HG03558 (cell line): Measurements from ENCODE around the gene LDB3.
"Not testable (repeated sequence)": the region's sequence is repeated elsewhere in the genome, so short reads cannot be mapped to it uniquely, and the experiment has no call there.

ENCODE experiments used
- ATAC-seq: cut with Tn5 transposase; IDR thresholded peaks from one replicate; pipeline ENCODE4 v1.9.1; 2021; ENCODE audit warnings: moderate number of reproducible peaks; ENCODE audit not compliant: unreplicated experiment; ENCODE audit errors: extremely low read depth

LDB3 gene

DNA sequence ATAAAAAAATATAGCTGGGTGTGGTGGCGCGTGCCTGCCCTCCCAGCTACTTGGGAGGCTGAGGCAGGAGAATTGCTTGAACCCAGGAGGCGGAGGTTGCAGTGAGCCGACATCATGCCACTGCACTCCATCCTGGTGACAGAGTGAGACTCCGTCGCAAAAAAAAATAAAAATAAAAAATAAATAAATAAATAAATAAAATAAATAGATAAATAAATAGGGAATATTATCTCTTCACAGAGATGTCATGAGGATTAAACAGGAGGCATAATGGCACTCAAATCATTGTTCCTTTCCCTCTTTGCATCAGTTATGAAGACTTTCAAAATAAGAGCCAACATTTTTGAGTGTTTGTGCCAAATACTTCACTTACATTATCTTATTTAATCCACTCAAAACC lies 56.1 kb downstream of the LDB3 start:
- no peak for ATAC-seq

DNA sequence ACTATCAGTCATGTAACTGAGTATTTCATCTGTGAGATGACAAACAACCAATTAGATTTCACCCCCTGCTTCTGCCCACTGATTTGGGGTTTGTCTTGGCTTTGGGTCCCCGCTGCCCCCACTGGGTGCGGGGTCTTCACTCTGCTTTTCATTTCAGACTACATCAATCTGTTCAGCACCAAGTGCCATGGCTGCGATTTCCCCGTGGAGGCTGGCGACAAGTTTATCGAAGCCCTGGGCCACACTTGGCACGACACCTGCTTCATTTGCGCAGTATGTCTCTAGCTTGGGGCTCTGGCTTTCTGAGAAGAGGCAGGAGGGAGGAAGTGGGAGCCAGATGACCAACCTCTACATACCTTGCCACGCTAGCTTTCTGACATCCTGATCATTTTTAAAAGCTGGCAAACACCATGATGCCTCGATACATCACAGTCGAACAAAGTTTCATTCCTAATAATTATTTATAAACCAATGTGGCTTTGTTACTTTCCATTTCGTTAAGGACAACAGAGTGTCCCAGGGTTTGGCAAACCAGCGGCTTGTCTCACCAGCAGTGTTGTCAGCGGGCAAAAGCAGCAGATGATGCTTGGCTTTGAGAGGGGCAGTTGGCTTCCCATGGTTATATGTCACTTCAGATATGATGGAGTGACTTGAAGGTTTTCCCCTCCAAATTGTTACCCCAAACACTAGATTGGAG lies 57.8 kb downstream of the LDB3 start:
- no peak for ATAC-seq

DNA sequence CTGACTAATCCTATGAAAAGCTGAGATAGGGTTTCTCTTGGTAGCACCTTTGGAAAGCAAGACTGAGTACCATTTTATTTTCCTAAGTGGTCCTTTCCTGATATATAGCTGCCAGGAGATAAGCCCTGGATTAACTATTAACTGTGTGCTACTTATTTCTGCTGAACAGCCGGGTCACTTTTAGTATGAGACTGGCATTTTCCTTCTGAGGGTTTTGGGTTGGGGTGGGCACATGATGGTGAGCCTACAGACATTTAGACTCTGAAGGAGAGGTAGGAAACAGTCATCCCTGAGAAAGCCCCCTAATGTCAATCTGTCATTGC lies 58.3 kb downstream of the LDB3 start:
- no peak for ATAC-seq

DNA sequence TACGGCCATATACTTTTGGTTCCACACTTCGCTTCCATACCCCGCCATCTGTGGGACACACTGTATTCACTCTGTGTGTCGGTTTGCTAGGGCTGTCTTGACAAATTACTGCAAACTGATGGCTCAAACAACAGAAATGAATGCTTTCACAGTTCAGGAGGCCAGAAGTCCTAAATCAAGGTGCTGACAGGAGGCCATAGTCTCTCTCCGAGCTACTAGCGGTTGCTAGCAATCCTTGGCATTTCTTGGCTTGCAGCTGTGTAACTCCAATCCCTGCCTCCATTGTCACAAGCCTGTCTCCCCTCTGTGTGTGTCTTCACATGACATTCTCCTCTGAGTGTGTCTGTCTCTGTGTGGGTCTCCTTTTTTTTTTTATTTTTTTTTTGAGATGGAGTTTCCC lies 59.2 kb downstream of the LDB3 start:
- no peak for ATAC-seq

DNA sequence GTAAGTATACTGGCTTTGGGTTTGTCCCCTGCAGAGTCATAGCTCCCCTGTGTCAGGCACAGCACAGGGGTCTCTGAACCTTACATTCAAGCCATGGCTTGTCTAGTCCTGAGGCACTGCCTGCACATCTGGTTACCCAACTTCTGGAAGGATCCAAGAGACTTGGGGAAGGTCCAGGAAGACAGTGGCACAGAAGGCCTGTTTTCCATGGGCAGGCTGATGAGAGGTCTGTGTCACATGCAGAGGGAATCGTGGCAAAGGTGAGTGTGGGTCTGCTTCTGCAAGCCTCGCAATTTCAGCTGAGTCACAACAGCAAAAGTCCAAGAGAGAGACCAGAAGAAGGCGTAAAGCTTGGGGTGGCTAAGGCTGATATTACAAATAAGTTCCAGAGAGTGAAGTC lies 59.7 kb downstream of the LDB3 start:
- ATAC-seq: no peak

DNA sequence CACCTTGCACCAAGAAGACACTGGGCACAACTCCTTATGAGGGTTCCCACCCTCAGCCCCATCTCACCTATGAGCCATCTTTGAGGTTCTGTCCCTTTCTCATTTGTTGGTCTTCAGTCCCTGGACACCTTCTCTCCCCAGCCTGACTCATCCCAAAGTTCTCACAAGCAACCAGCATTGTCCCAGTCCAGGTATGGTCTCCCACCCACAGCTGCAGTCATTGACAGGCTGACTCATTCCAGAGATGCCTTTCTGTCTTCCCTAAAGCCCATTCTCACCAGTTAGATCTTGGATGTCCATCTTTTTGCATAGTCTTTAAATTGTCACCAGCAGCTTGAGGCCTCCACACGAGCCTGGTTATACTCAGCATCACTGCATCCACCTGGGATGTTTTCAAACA lies 61.4 kb downstream of the LDB3 start:
- ATAC-seq: no peak

DNA sequence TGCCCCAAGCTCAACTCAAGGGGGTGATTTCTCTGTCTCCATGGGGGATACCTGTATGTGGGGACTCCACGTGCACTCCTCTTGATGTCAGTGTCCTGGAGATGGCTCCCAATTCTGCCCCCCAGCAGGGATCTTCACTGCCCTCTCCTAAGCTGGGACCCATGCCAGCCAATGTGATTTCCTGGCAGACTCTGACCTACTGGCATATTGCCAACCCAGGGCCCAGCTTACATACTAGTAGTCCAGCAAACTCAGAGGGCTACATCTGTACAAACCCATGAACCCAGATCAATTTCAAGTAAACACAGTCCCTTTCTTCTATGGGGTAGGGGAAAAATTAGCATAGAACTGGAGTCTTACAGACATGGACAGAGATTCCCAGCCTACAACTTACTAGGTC lies 61.9 kb downstream of the LDB3 start:
- no peak for ATAC-seq

DNA sequence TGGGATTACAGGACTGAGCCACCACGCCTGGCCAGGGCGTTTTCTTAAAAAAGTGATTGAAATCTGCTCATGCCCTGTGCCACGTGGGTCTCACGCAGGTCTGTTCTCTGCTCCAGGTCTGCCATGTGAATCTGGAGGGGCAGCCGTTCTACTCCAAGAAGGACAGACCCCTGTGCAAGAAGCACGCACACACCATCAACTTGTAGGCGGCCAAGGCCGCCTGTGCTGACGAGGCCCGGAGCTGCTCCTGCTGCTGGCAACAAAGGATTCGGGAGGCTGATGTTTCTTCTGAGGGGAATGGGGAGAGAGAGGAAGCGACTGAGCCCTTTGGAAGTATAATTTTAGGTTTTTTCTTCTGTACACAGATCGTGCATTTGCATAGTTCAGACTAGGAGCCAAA lies 64.5 kb downstream of the LDB3 start:
- ATAC-seq: no peak

DNA sequence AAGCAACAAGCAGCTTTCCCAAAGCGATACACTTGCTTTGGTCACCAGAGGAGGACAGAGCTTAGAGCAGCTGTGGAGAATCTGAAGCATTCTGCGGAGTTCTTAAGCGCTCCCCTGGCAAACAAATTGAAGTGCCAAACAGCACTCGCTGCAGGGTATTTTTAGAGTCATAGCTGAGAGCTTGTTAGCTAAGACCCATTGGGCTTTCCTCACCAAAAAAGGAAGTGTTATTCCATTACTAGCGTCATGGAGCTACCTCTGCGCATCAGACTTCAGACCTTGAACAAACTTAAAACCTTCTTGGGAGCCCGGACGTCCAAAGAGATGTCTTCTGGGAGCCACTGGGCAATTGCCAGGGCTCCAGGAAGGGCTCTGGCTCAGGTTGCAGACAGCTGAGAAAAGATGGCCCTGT lies 65.0 kb downstream of the LDB3 start:
- no peak for ATAC-seq

DNA sequence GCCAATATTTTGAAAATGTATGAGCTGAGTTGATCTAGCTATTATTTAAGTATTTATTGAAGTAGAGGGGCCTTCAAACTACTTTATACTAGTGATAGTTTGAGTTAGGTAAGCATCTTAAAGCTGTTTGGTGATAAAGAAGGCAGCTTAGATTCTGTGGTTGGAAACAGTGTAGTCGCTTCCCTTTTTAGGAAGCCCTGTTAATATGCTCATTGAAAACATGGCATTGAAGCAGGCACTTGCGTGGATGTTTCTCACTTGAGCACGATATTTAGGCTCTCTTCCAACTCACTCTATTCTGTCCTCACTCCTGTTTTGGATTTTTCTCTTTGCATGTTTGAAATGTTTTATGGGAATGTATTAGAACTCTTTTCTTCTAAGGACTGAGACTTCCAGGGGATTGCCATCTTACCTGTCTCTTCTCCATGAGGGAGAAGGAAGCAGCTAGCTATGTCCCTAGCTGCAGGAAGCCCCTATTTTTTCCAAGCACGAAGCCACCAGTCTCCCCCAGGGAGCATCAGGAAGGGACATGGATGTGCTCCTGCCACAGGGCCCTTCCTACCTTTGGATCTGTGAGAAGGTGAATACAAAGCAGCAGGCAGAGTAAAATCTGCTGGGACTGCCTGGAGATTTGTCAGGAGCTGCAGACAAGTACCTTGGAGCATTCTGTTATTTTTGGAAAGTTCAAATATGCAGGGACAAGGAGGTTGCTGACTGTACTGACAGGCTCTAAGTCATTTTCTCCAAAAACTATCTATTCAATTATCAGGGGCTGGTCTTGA lies 66.1 kb downstream of the LDB3 start:
- no peak for ATAC-seq

DNA sequence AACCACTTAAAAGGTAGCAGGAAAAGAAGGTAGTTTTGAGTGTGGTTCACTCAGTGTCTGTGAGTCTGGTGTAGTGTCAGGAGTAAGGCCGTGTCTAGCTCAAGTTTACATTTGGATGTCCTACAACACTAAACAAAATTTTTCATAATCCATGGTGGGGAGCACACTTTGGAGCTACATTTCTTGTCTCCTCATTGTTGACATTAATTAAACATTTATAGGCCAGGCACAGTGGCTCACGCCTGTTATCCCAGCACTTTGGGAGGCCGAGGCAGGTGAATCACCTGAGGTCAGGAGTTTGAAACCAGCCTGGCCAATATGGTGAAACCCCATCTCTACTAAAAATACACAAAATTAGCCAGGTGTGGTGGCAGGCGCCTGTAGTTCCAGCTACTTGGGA lies 67.0 kb downstream of the LDB3 start:
- ATAC-seq: not testable (repeated sequence)

DNA sequence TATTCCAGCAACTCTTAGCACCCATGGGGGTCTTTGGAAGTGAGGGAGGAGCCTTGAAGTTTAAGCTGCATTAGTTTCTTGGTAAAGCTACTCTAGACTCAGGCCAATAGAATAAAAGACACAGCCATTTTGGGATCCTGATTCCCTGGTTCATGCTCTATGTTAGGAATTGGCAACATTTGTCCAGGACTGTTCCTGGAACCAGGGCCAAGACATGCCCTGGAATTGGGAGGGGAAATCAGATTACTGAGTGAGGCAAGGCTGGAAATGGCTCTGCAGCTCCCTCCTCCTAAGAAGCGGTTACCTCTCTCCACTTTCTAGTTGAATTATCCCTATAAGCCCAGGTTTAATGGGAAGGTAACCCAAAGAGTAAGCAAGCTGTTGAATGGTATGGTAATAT lies 73.9 kb downstream of the LDB3 start:
- no peak for ATAC-seq

DNA sequence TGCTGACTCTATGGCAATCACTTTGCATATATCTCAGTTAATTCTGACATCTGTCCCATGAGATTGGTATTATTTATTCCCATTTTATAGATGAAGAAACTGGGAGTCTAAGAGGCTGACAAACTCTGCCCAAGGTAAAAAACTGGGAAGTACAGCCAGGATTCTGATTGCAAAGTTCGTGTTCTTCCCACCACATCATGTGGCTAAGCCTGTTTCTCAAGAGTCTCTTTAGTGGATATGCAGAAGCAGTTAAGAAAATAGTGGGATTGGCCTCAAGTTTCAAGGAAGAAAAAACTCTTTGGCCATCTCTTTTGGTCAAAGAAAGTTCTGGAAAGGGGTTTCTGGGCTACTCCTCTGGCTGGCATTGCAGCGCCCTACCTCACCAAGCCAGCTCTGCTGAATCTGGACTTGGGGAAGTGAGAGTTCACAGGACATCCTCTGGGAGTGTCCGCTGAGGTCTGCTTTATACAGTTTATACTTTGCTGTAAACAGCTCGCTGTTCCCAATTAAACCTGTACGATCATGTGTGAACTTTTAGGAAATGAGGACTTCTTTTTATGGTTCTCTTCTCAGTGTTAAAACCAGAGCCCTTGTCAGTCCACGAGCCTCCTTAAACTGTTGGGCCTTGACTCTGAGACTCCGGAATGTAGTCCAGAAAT lies 75.9 kb downstream of the LDB3 start:
- ATAC-seq: no peak

DNA sequence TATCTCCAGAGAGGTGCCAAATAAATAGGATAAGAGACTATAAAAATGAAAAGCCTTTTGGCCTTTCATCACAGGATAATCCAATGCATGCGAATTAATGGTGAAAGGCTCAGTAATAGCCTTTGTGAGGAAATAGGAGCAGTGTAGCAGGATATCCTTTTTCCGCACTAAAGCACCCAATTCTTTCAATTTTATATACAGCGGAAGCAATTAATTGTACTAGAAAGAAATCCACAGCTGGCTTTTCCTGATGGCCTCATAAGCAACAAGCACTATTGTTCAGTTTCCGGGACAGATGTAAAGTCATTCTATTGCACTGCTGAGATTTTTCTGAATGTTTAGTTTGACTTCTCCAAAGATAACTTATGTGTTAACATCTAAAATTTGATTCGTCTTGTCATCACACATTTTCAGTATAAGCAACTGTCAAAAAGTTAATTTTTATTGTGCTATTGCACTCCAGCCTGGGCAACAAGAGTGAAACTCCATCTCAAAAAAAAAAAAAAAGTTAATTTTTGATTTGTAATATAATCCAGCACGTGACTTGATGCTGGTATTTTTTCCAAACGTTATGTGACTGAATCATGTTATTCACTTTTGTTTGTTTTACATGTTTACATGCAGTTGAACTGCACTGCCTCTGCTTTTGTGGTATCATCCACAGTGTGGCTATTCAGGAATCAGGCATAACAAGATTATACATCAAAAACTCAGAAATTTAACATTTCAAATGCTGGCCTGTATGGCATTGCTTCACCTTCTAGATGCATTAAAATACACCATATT lies 79.7 kb downstream of the LDB3 start:
- no peak for ATAC-seq

DNA sequence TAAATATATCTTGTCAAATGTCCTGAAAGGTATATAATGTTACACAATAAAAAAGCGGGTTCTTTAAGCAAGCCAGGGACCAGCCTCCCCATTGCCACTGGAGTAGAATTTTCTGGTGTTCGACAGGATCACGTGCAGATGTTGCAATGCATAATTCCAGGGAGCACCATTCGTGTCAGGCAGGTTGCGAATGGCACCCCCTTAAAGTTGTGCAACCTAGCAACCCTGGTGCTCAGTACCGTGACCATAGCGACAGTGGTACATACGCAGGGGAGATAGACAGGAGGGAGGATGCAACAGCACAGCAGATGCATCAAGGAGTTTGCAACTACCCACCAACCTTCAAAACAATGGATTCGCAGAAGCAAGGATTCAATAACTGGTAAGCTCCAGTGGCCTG lies 81.5 kb downstream of the LDB3 start:
- ATAC-seq: no peak

DNA sequence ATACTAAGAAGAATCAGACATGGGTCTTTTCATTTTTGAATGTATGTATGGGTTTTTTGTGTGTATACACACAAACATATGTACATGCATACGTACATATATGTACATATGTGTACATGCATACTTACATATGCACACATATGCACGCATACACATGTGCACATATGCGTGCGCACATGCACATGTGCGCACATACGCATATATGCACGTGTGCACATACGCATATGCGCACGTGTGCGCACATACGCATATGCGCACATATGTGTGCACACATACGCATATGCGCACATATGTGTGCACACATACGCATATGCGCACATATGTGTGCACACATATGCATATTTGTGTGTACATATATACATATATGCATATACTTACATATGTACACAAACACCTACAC lies 83.2 kb downstream of the LDB3 start:
- ATAC-seq: no peak

DNA sequence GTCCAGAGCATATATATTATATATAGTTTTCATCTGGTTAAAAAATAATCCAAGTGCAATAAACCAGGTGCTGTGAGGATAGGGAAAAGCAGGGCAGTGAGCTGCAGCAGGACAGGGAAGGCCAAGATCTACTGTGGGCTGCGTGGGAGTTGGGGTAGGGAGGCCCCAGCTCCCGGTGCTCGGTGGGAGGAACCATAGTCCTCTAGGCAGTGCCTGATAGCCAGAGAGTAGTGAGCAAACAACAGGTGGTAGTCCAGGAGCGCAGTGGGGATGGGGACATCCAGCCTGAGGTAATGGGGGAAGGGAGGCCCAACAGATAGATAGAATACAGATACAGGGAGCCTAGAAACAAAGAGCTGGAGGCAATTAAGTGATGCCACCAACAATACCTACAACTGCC lies 84.0 kb downstream of the LDB3 start:
- ATAC-seq: no peak

DNA sequence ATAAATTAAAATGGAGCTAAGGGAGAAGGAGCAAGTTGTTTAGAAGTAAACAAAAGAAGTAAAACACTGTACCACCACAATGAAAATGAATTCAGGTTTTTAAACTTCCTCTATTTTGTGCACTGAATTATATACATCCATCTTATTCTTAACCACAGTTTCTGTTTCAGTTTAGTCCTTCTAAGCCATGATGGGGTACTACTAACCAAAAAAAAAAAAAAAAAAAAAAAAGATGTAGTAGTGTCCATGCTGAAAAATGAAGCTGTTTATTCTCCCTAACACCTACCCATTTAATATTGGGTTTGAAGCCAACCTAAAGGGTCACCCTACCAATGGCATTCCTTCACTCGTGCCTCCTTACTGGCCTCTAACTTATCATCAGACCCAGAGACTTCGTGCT lies 84.7 kb downstream of the LDB3 start:
- ATAC-seq: no peak

DNA sequence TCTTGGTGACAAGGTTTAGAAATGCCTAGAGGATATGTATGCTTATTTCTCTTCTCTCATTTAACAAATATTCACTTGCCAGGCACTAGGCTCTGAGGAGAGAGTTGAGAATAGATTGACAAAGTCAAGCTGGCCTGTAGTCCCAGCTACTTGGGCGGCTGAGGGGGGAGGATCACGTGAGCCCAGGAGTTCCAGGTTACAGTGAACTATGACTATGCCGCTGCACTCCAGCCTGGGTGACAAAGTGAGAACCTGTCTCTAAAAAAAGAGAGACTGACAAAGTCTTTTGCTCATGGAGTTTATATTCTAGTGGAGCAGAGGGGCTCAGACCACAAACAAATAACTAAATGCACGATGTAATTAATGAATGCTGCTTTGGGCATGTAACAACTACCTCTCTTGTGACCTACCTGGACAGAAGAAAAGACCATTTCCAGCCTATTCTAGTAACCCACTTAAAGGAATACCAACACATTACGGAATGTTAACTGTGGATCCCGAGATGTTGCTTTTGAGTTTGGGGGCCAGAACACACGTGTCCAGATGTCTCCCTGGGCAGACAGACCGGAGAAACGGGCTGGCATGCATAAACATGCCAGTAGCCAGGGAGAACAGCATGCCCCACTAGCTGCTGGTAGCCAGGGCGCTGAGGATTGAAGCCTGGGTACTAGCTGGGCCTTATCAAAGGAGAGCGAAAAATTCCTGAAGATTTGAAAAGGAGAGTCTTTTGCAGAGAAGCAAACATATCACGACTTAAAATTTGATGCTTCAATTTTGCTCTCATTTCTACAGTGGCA lies 85.5 kb downstream of the LDB3 start:
- ATAC-seq: no peak

DNA sequence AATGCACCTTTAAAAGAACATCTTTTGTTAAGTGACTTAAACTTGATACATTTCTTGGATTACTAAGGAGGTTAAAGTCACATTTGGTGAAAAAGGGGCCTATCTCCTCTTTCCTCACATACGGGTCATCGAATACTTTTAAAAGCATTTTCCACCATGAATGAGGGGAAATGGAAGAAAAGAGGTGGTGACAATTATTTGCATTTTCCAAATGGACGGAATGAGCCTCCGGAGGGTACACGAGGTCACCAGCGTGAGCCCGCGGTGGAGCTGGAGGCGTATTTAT lies 87.1 kb downstream of the LDB3 start:
- ATAC-seq: no peak
